ENCODE data around the gene VBP1. TPM values are rescaled to one million over a fixed set of nuclear protein-coding genes. Genes with fewer than 3 reads are reported as not detected.

Gene VBP1
- total RNA-seq, 2 donors from 2014 or later = 10.5 to 17.9 TPM

GRCh38 chrX:155235891-155236290, 19.6 kb downstream of the VBP1 start:
- no peak for TF ChIP-seq CTCF (IDR thresholded peaks at IDR 0.05)
- no peak for TF ChIP-seq POLR2A (IDR thresholded peaks at IDR 0.05)
- no peaks in the 10 kb centered on the region for H3K4me1 ChIP-seq
- intact Hi-C loops (cut with DNase I) = no loop called here
- H3K27ac ChIP-seq = no peak overlapping the region
- DNase-seq = no peak
- peaks cover 0 to 3% of the 10 kb centered on the region in 2 donors for H3K36me3 ChIP-seq (replicated peaks in 1 of 2; ENCODE audit: insufficient read depth in 1 of 2, low read depth in 2 of 2)
- H3K27me3 ChIP-seq = no peaks in the 10 kb centered on the region
- no peaks in the 10 kb centered on the region for H3K9me3 ChIP-seq
- H3K4me3 ChIP-seq = no peak overlapping the region
- ATAC-seq = no peak

- Histone ChIP-seq H3K4me1 (no peaks in the 10 kb centered on the region), H3K27ac (no peak overlapping the region), H3K9me3 (no peaks in the 10 kb centered on the region), H3K27me3 (no peaks in the 10 kb centered on the region), H3K36me3 (replicated peaks in 1 of 2; ENCODE audit: insufficient read depth in 1 of 2, low read depth in 2 of 2) (peaks cover 0 to 3% of the 10 kb centered on the region in 2 donors), H3K4me3 (no peak overlapping the region)
- DNase-seq = no peak
- intact Hi-C loops (cut with DNase I) = no loop called here
- TF ChIP-seq CTCF (IDR thresholded peaks at IDR 0.05) = no peak
- TF ChIP-seq POLR2A (IDR thresholded peaks at IDR 0.05) = no peak
- ATAC-seq = no peak
- WGBS, 2 donors = 92 to 98% methylated on average over 5 of the region's 5 CpGs
Measured at GRCh38 chrX:155237719-155238118, 21.5 kb downstream of the VBP1 start.

- Histone ChIP-seq H3K36me3 (replicated peaks in 1 of 2; ENCODE audit: insufficient read depth in 1 of 2, low read depth in 2 of 2) (peaks cover 0 to 3% of the 10 kb centered on the region in 2 donors), H3K4me3 (no peak overlapping the region), H3K4me1 (no peaks in the 10 kb centered on the region), H3K27ac (no peak overlapping the region), H3K27me3 (no peaks in the 10 kb centered on the region), H3K9me3 (no peaks in the 10 kb centered on the region)
- intact Hi-C loops (cut with DNase I) = no loop called here
- no peak for TF ChIP-seq CTCF (IDR thresholded peaks at IDR 0.05)
- no peak for TF ChIP-seq POLR2A (IDR thresholded peaks at IDR 0.05)
- no peak for ATAC-seq
- 87 to 92% methylated on average over 5 of the region's 5 CpGs for WGBS, 2 donors
- DNase-seq = no peak
Measured at GRCh38 chrX:155242300-155242699, 26.0 kb downstream of the VBP1 start.

GRCh38 chrX:155246748-155247147, 30.5 kb downstream of the VBP1 start:
- intact Hi-C loops (cut with DNase I) = no loop called here
- DNase-seq (no peak), ATAC-seq (no peak)
- Histone ChIP-seq H3K27me3 (no peaks in the 10 kb centered on the region), H3K9me3 (no peaks in the 10 kb centered on the region), H3K4me1 (no peaks in the 10 kb centered on the region), H3K27ac (no peak overlapping the region), H3K4me3 (no peak overlapping the region), H3K36me3 (replicated peaks in 1 of 2; ENCODE audit: insufficient read depth in 1 of 2, low read depth in 2 of 2) (no peaks in the 10 kb centered on the region)
- no peak for TF ChIP-seq POLR2A (IDR thresholded peaks at IDR 0.05)
- TF ChIP-seq CTCF (IDR thresholded peaks at IDR 0.05) = no peak
- WGBS, 2 donors = 90 to 100% methylated on average over 1 of the region's 1 CpG

GRCh38 chrX:155247497-155247896, 31.2 kb downstream of the VBP1 start:
- no peaks in the 10 kb centered on the region for H3K9me3 ChIP-seq
- TF ChIP-seq POLR2A (IDR thresholded peaks at IDR 0.05) (no peak), CTCF (IDR thresholded peaks at IDR 0.05) (no peak)
- no peaks in the 10 kb centered on the region for H3K4me1 ChIP-seq
- H3K36me3 ChIP-seq (replicated peaks in 1 of 2; ENCODE audit: insufficient read depth in 1 of 2, low read depth in 2 of 2) = no peaks in the 10 kb centered on the region
- no peak overlapping the region for H3K4me3 ChIP-seq
- no peak overlapping the region for H3K27ac ChIP-seq
- intact Hi-C loops (cut with DNase I) = no loop called here
- ATAC-seq = no peak
- 54 to 70% methylated on average over 3 of the region's 4 CpGs for WGBS, 2 donors
- H3K27me3 ChIP-seq = no peaks in the 10 kb centered on the region
- no peak for DNase-seq
